ENCODE data around the gene COLEC11. TPM values are rescaled to one million over a fixed set of nuclear protein-coding genes. Genes with fewer than 3 reads are reported as not detected.
A peak's percentile ranks its signal among the peaks of the same experiment; 100 is the strongest.

The COLEC11 gene
- total and polyA plus RNA-seq, 10 of the 15 experiments (the other 5 are each of a cell fraction or from before 2014, with no cell fraction given): 0.08 to 0.74 (median 0.14) TPM; not detected in 4

DNA sequence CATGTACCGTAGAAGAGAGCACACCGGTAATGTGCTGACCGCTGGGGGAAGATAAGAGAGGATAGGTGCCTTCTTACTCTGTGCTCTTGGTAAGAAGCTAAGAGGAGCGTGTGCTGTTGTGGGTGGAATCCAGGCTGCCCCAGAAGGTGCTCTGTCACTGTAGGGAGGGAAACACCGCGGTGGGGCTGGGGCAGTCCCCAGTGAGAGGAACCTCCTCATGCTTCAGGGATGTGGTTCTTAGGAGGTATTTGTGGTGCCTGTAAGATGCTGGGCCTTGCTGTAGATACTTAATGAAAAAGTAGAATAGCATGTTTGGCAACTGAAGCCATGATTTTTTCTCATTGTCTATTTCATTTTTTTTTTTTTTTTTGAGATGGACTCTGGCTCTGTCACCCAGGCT lies 1.1 kb downstream of the COLEC11 start (continued):
- TF ChIP-seq IRF4 (IDR thresholded peaks at IDR 0.05; ENCODE audit: low read depth, low read length) (no peak), IKZF1 (conservative IDR thresholded peaks at IDR 0.05) (peak; percentile 36; the same call in 1 of the 2 replicates), NBN (IDR thresholded peaks at IDR 0.05) (0 out of 2 replicates have a peak, but pooled peaks have one; percentile 33), CBX5 (IDR thresholded peaks at IDR 0.05; ENCODE audit: low read depth) (no peak), HDAC2 (IDR thresholded peaks at IDR 0.05) (no peak), RELA (IDR thresholded peaks at IDR 0.05; ENCODE audit: borderline replicate concordance, partially characterized antibody) (peak; percentile 51), RUNX3 (IDR thresholded peaks at IDR 0.05; ENCODE audit: low read length) (peak; percentile 85), CEBPB (IDR thresholded peaks at IDR 0.05; ENCODE audit: borderline replicate concordance in 1 of 2, low read depth in 2 of 2, low read length in 2 of 2) (no peak), TCF7 (IDR thresholded peaks at IDR 0.05; ENCODE audit: borderline replicate concordance) (no peak), PAX5 (IDR thresholded peaks at IDR 0.05; ENCODE audit: borderline replicate concordance, low read depth, low read length) (0 out of 2 replicates have a peak, but pooled peaks have one; percentile 48), MYC (IDR thresholded peaks at IDR 0.05; ENCODE audit: insufficient read depth, insufficient read length, insufficient replicate concordance, low read length, severe bottlenecking) (no peak), BACH1 (IDR thresholded peaks at IDR 0.05; ENCODE audit: borderline replicate concordance) (no peak), ZNF622 (IDR thresholded peaks at IDR 0.05) (no peak)
- TF ChIP-seq, protein P1, sequence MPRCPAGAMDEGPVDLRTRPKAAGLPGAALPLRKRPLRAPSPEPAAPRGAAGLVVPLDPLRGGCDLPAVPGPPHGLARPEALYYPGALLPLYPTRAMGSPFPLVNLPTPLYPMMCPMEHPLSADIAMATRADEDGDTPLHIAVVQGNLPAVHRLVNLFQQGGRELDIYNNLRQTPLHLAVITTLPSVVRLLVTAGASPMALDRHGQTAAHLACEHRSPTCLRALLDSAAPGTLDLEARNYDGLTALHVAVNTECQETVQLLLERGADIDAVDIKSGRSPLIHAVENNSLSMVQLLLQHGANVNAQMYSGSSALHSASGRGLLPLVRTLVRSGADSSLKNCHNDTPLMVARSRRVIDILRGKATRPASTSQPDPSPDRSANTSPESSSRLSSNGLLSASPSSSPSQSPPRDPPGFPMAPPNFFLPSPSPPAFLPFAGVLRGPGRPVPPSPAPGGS (IDR thresholded peaks at IDR 0.05; ENCODE audit: borderline replicate concordance, insufficient read depth, low read depth, low read length, poor library complexity, severe bottlenecking): peak; percentile 80
- TF ChIP-seq, protein P2, sequence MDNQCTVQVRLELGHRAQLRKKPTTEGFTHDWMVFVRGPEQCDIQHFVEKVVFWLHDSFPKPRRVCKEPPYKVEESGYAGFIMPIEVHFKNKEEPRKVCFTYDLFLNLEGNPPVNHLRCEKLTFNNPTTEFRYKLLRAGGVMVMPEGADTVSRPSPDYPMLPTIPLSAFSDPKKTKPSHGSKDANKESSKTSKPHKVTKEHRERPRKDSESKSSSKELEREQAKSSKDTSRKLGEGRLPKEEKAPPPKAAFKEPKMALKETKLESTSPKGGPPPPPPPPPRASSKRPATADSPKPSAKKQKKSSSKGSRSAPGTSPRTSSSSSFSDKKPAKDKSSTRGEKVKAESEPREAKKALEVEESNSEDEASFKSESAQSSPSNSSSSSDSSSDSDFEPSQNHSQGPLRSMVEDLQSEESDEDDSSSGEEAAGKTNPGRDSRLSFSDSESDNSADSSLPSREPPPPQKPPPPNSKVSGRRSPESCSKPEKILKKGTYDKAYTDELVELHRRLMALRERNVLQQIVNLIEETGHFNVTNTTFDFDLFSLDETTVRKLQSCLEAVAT (IDR thresholded peaks at IDR 0.05): peak; percentile 51; the same call in 1 of the 2 replicates
- TF ChIP-seq, protein P3, sequence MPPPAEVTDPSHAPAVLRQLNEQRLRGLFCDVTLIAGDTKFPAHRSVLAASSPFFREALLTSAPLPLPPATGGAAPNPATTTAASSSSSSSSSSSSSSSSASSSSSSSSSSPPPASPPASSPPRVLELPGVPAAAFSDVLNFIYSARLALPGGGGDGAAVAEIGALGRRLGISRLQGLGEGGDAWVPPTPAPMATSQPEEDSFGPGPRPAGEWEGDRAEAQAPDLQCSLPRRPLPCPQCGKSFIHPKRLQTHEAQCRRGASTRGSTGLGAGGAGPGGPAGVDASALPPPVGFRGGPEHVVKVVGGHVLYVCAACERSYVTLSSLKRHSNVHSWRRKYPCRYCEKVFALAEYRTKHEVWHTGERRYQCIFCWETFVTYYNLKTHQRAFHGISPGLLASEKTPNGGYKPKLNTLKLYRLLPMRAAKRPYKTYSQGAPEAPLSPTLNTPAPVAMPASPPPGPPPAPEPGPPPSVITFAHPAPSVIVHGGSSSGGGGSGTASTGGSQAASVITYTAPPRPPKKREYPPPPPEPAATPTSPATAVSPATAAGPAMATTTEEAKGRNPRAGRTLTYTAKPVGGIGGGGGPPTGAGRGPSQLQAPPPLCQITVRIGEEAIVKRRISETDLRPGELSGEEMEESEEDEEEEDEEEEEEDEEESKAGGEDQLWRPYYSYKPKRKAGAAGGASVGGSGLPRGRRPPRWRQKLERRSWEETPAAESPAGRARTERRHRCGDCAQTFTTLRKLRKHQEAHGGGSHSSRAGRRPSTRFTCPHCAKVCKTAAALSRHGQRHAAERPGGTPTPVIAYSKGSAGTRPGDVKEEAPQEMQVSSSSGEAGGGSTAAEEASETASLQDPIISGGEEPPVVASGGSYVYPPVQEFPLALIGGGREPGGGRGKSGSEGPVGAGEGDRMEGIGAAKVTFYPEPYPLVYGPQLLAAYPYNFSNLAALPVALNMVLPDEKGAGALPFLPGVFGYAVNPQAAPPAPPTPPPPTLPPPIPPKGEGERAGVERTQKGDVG (CRISPR knock-in tag; IDR thresholded peaks at IDR 0.05): no peak

Measured in GM12878 (cell line).